GM06990 (cell line): ENCODE measurements around the gene BOD1L1.

ENCODE experiments used
- DNase-seq: peaks from one replicate; pipeline ENCODE4 v3.0.0-alpha.2; 2011; ENCODE audit not compliant: insufficient read length; ENCODE audit errors: extremely low read depth
- H3K27me3 ChIP-seq: replicated peaks from 2 replicates; pipeline ENCODE4 v1.6.0; 2011; ENCODE audit warnings: low read length; ENCODE audit not compliant: control insufficient read depth, insufficient read depth
- H3K36me3 ChIP-seq: 2 replicates; pipeline ENCODE4 v1.5.1; 2011; ENCODE audit warnings: low read length; ENCODE audit not compliant: control insufficient read depth, insufficient read depth
- H3K4me3 ChIP-seq: replicated peaks from 2 replicates; pipeline ENCODE4 v1.5.1; 2011; ENCODE audit warnings: low read depth, mild to moderate bottlenecking, control low read depth, low read length
- CTCF ChIP-seq: IDR thresholded peaks from 2 replicates; pipeline ENCODE4 v1.5.1; 2011; ENCODE audit warnings: low read length, control low read depth, mild to moderate bottlenecking, inconsistent platforms; ENCODE audit not compliant: insufficient read depth, poor library complexity, severe bottlenecking

The BOD1L1 gene

GRCh38 chr4:13633671-13634070 is 6.1 kb upstream of the BOD1L1 start:
- H3K36me3 ChIP-seq = no peaks in the 10 kb centered on the region
- TF ChIP-seq CTCF = no peak
- H3K4me3 ChIP-seq = no peak overlapping the region

GRCh38 chr4:13627178-13627605 is 333 bp downstream of the BOD1L1 start:
- DNase-seq = no peak
- H3K4me3 ChIP-seq = peak overlapping the region; percentile 97
- no peak for TF ChIP-seq CTCF
- H3K36me3 ChIP-seq = no peaks in the 10 kb centered on the region
- no peaks in the 10 kb centered on the region for H3K27me3 ChIP-seq

More at GRCh38 chr4:13633671-13634070, 6.1 kb upstream of the BOD1L1 start:
- no peak for DNase-seq
- no peaks in the 10 kb centered on the region for H3K27me3 ChIP-seq

- no peak for TF ChIP-seq CTCF
- DNase-seq = no peak
- no peaks in the 10 kb centered on the region for H3K27me3 ChIP-seq
- no peaks in the 10 kb centered on the region for H3K36me3 ChIP-seq
- H3K4me3 ChIP-seq = peak overlapping the region; percentile 97
Observed at GRCh38 chr4:13626492-13627177, 890 bp downstream of the BOD1L1 start.

- no peaks in the 10 kb centered on the region for H3K27me3 ChIP-seq
- H3K4me3 ChIP-seq = no peak overlapping the region
- no peak for TF ChIP-seq CTCF
- DNase-seq = no peak
- peaks cover 4% of the 10 kb centered on the region for H3K36me3 ChIP-seq
Observed at GRCh38 chr4:13618212-13618806, 9.2 kb downstream of the BOD1L1 start.

- Histone ChIP-seq H3K27me3 (no peaks in the 10 kb centered on the region), H3K36me3 (peaks cover 8% of the 10 kb centered on the region), H3K4me3 (no peak overlapping the region)
- no peak for DNase-seq
- TF ChIP-seq CTCF = no peak
Observed at GRCh38 chr4:13617801-13618200, 9.7 kb downstream of the BOD1L1 start.
